HEK293 (cell line): ENCODE results near the gene NMNAT1.
A peak's percentile ranks its signal among the peaks of the same experiment; 100 is the strongest.

Experiments used
- GLI4 ChIP-seq: fragments of 450-650 bp; formaldehyde crosslinking; IDR thresholded peaks from 2 replicates; pipeline ENCODE4 v1.5.1; 2016; ENCODE audit warnings: missing biosample characterization, missing genetic modification characterization
- HOXC10 ChIP-seq: sonication (generic); formaldehyde crosslinking; IDR thresholded peaks from 2 replicates; pipeline ENCODE4 v1.8.1; 2023; ENCODE audit warnings: mild to moderate bottlenecking, missing genetic modification reagents
- HOXD13 ChIP-seq: sonication (generic); formaldehyde crosslinking; IDR thresholded peaks from 2 replicates; pipeline ENCODE4 v1.8.0; 2022; ENCODE audit warnings: missing genetic modification reagents, borderline replicate concordance
- KLF9 ChIP-seq: fragments of 450-650 bp; formaldehyde crosslinking; IDR thresholded peaks from 2 replicates; pipeline ENCODE4 v1.5.1; 2016; ENCODE audit warnings: missing biosample characterization, missing genetic modification characterization, low read depth
- SCRT2 ChIP-seq: fragments of 450-650 bp; formaldehyde crosslinking; IDR thresholded peaks from 2 replicates; pipeline ENCODE4 v1.5.1; 2016; ENCODE audit warnings: missing biosample characterization, missing genetic modification characterization
- SP2 ChIP-seq: fragments of 450-650 bp; formaldehyde crosslinking; IDR thresholded peaks from 2 replicates; pipeline ENCODE4 v1.5.1; 2016; ENCODE audit warnings: missing biosample characterization, missing genetic modification characterization
- SP7 ChIP-seq: fragments of 450-650 bp; formaldehyde crosslinking; IDR thresholded peaks from 2 replicates; pipeline ENCODE4 v1.5.1; 2016; ENCODE audit warnings: missing biosample characterization, missing genetic modification characterization
- ZBTB1 ChIP-seq: fragments of 450-650 bp; formaldehyde crosslinking; IDR thresholded peaks from 2 replicates; pipeline ENCODE4 v1.5.1; 2016; ENCODE audit warnings: missing biosample characterization, missing genetic modification characterization
- ZBTB10 ChIP-seq: fragments of 450-650 bp; formaldehyde crosslinking; IDR thresholded peaks from 2 replicates; pipeline ENCODE4 v1.5.1; 2016; ENCODE audit warnings: missing biosample characterization, missing genetic modification characterization
- ZFHX2 ChIP-seq: fragments of 450-650 bp; formaldehyde crosslinking; conservative IDR thresholded peaks from 2 replicates; pipeline ENCODE4 v1.5.1; 2016; ENCODE audit warnings: missing biosample characterization, missing genetic modification characterization
- ZIC2 ChIP-seq: fragments of 450-650 bp; formaldehyde crosslinking; IDR thresholded peaks from 2 replicates; pipeline ENCODE4 v1.5.1; 2016; ENCODE audit warnings: missing biosample characterization, missing genetic modification characterization
- ZNF157 ChIP-seq: fragments of 450-650 bp; formaldehyde crosslinking; IDR thresholded peaks from 2 replicates; pipeline ENCODE4 v1.5.1; 2016; ENCODE audit warnings: missing biosample characterization, missing genetic modification characterization
- ZNF280D ChIP-seq: fragments of 450-650 bp; formaldehyde crosslinking; IDR thresholded peaks from 2 replicates; pipeline ENCODE4 v1.5.1; 2016; ENCODE audit warnings: missing biosample characterization, missing genetic modification characterization
- ZNF335 ChIP-seq: fragments of 450-650 bp; formaldehyde crosslinking; conservative IDR thresholded peaks from 2 replicates; pipeline ENCODE4 v1.5.1; 2016; ENCODE audit warnings: missing biosample characterization, missing genetic modification characterization
- ZNF341 ChIP-seq: fragments of 450-650 bp; formaldehyde crosslinking; IDR thresholded peaks from 2 replicates; pipeline ENCODE4; 2016; ENCODE audit warnings: low read depth, missing biosample characterization, missing genetic modification characterization
- ZNF350 ChIP-seq: fragments of 450-650 bp; formaldehyde crosslinking; IDR thresholded peaks from 2 replicates; pipeline ENCODE4 v1.5.0; 2017; ENCODE audit warnings: missing biosample characterization, mild to moderate bottlenecking, missing genetic modification characterization
- ZNF530 ChIP-seq: fragments of 450-650 bp; formaldehyde crosslinking; IDR thresholded peaks from 2 replicates; pipeline ENCODE4 v1.5.1; 2016; ENCODE audit warnings: low read depth, missing biosample characterization, missing genetic modification characterization
- ZNF610 ChIP-seq: fragments of 450-650 bp; formaldehyde crosslinking; IDR thresholded peaks from 2 replicates; pipeline ENCODE4 v1.5.1; 2016; ENCODE audit warnings: missing biosample characterization, missing genetic modification characterization, borderline replicate concordance
- ZNF747 ChIP-seq: fragments of 450-650 bp; formaldehyde crosslinking; IDR thresholded peaks from 2 replicates; pipeline ENCODE4 v1.5.1; 2016; ENCODE audit warnings: missing biosample characterization, missing genetic modification characterization
- ZSCAN18 ChIP-seq: fragments of 450-650 bp; formaldehyde crosslinking; IDR thresholded peaks from 2 replicates; pipeline ENCODE4 v1.5.1; 2016; ENCODE audit warnings: missing biosample characterization, missing genetic modification characterization
- TF ChIP-seq, protein P1 (sequence below): IDR thresholded peaks from 2 replicates; pipeline ENCODE4 v1.6.1; 2011; ENCODE audit warnings: mild to moderate bottlenecking, low read depth, low read length, borderline replicate concordance
- TF ChIP-seq, protein P2 (sequence below): fragments of 450-650 bp; formaldehyde crosslinking; IDR thresholded peaks from 2 replicates; pipeline ENCODE4 v1.5.1; 2016; ENCODE audit warnings: missing biosample characterization, missing genetic modification characterization, borderline replicate concordance
- TF ChIP-seq, protein P3 (sequence below): fragments of 450-650 bp; formaldehyde crosslinking; conservative IDR thresholded peaks from 2 replicates; pipeline ENCODE4 v1.5.1; 2016; ENCODE audit warnings: low read depth, missing biosample characterization, missing genetic modification characterization
- TF ChIP-seq, protein P4 (sequence below): fragments of 450-650 bp; formaldehyde crosslinking; optimal IDR thresholded peaks from 2 replicates; pipeline ENCODE3; 2016; ENCODE audit warnings: missing biosample characterization, mild to moderate bottlenecking, missing genetic modification characterization

The NMNAT1 gene

GRCh38 chr1:9909234-9910046, 33.8 kb upstream of the NMNAT1 start (continued):
- TF ChIP-seq ZNF280D, result no peak
- TF ChIP-seq, protein P1, sequence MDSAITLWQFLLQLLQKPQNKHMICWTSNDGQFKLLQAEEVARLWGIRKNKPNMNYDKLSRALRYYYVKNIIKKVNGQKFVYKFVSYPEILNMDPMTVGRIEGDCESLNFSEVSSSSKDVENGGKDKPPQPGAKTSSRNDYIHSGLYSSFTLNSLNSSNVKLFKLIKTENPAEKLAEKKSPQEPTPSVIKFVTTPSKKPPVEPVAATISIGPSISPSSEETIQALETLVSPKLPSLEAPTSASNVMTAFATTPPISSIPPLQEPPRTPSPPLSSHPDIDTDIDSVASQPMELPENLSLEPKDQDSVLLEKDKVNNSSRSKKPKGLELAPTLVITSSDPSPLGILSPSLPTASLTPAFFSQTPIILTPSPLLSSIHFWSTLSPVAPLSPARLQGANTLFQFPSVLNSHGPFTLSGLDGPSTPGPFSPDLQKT, result no peak
- TF ChIP-seq ZNF350 (tag by site-specific recombination), result no peak
- peak; percentile 14 for TF ChIP-seq SP2 (tag by site-specific recombination)
- TF ChIP-seq, protein P2, sequence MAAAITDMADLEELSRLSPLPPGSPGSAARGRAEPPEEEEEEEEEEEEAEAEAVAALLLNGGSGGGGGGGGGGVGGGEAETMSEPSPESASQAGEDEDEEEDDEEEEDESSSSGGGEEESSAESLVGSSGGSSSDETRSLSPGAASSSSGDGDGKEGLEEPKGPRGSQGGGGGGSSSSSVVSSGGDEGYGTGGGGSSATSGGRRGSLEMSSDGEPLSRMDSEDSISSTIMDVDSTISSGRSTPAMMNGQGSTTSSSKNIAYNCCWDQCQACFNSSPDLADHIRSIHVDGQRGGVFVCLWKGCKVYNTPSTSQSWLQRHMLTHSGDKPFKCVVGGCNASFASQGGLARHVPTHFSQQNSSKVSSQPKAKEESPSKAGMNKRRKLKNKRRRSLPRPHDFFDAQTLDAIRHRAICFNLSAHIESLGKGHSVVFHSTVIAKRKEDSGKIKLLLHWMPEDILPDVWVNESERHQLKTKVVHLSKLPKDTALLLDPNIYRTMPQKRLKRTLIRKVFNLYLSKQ (tag by site-specific recombination), result no peak
- TF ChIP-seq ZNF335 (tag by site-specific recombination), result peak; percentile 85
- TF ChIP-seq ZNF530, result no peak
- no peak for TF ChIP-seq ZNF747 (tag by site-specific recombination)
- no peak for TF ChIP-seq HOXD13 (CRISPR knock-in tag)
- no peak for TF ChIP-seq ZNF610 (tag by site-specific recombination)
- TF ChIP-seq ZIC2, result peak; percentile 69
- TF ChIP-seq ZBTB10 (tag by site-specific recombination), result no peak
- TF ChIP-seq ZNF157 (tag by site-specific recombination), result no peak
- no peak for TF ChIP-seq ZBTB1 (tag by site-specific recombination)
- no peak for TF ChIP-seq SP7 (tag by site-specific recombination)
- TF ChIP-seq KLF9 (tag by site-specific recombination), result peak; percentile 39
- TF ChIP-seq SCRT2 (tag by site-specific recombination), result peak; percentile 99
- TF ChIP-seq, protein P3, sequence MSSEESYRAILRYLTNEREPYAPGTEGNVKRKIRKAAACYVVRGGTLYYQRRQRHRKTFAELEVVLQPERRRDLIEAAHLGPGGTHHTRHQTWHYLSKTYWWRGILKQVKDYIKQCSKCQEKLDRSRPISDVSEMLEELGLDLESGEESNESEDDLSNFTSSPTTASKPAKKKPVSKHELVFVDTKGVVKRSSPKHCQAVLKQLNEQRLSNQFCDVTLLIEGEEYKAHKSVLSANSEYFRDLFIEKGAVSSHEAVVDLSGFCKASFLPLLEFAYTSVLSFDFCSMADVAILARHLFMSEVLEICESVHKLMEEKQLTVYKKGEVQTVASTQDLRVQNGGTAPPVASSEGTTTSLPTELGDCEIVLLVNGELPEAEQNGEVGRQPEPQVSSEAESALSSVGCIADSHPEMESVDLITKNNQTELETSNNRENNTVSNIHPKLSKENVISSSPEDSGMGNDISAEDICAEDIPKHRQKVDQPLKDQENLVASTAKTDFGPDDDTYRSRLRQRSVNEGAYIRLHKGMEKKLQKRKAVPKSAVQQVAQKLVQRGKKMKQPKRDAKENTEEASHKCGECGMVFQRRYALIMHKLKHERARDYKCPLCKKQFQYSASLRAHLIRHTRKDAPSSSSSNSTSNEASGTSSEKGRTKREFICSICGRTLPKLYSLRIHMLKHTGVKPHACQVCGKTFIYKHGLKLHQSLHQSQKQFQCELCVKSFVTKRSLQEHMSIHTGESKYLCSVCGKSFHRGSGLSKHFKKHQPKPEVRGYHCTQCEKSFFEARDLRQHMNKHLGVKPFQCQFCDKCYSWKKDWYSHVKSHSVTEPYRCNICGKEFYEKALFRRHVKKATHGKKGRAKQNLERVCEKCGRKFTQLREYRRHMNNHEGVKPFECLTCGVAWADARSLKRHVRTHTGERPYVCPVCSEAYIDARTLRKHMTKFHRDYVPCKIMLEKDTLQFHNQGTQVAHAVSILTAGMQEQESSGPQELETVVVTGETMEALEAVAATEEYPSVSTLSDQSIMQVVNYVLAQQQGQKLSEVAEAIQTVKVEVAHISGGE (tag by site-specific recombination), result peak; percentile 43
- TF ChIP-seq ZSCAN18, result no peak
- TF ChIP-seq, protein P4, sequence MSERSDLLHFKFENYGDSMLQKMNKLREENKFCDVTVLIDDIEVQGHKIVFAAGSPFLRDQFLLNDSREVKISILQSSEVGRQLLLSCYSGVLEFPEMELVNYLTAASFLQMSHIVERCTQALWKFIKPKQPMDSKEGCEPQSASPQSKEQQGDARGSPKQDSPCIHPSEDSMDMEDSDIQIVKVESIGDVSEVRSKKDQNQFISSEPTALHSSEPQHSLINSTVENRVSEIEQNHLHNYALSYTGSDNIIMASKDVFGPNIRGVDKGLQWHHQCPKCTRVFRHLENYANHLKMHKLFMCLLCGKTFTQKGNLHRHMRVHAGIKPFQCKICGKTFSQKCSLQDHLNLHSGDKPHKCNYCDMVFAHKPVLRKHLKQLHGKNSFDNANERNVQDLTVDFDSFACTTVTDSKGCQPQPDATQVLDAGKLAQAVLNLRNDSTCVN (tag by site-specific recombination), result peak; percentile 38
- no peak for TF ChIP-seq HOXC10 (CRISPR knock-in tag)
- peak; percentile 55 for TF ChIP-seq ZNF341 (tag by site-specific recombination)
- TF ChIP-seq ZFHX2, result peak; percentile 82
- TF ChIP-seq GLI4 (tag by site-specific recombination), result no peak
